Eye (tissue), 1 donor: ENCODE measurements around the gene WIZ.

Experiments used
- DNase-seq: peaks from one replicate; pipeline ENCODE4 v3.0.0-alpha.2; 2015

WIZ gene

DNA sequence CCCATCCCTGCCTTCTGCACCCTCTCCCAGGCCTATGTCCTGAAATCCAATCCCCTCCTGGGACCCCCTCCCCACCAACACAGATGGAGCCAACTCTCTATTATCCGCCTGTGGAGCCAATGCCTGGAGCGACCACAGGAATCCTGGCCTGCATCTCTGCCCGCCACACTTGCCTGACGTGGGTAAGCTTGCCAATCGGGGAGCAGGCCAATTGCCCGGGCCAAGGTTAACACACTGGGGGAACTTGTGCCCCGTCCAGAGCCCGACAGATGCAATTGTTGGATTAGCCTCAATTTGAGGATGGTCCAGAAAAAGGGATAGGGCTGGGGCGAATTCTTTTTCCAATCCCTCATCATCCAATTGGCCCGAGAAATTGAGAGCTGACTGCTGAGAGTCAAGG, 5.9 kb downstream of the WIZ start:
- no peak for DNase-seq

DNA sequence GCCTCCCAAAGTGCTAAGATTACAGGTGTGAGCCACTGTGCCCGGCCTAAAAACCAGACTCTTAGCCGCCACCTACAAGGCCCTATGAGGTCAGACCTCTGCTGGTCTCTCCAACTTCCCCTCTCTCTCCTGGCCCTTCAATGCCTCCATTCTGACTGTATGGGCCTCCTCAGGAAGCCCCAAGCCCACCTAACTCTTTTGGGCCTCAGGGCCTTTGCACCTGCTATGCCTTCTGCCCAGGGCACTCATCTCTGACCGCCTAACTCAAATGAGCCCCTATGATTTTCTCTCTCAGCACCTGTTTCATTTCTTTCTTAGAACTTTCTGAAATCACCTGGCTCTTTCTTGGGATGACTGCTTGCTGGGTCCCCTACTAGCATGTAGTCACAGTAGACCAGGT, 6.4 kb downstream of the WIZ start:
- no peak for DNase-seq

DNA sequence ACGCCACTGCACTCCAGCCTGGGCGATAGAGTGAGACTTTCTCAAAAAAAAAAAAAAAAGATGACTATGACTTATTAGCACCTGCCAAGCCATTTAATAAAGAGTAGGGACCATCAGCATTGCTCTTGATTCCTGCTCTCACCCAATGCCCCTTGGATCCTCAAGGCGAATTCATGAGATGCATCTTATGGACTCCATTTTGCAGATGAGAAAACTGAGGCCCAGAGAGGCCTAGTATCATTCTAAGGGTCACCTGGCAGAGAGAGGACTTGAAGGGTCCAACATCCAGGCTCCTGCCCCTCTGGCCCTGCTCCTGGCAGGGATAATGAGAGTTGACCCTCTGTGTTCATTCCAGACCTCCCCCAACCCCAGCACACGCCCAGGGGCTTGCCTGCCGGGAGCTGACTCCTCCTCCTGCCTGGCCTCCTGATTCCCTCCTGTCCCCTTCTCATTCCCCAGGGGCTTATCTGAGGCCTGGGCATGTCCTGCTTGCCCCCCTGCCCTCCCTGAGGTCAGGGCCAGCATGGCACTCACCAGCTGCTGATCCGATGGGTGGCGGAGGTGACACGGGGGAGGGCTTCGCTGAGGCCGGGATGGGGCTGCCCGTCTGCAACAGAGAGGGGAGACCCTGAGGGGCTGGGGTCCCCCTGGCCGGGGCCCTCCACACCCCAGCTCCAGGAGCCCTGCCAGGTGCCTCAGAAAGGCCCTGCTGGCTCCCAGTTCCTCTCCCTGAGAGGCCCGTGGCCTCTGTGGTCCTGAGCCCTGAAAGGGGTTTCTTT, 7.4 kb downstream of the WIZ start:
- no peak for DNase-seq

DNA sequence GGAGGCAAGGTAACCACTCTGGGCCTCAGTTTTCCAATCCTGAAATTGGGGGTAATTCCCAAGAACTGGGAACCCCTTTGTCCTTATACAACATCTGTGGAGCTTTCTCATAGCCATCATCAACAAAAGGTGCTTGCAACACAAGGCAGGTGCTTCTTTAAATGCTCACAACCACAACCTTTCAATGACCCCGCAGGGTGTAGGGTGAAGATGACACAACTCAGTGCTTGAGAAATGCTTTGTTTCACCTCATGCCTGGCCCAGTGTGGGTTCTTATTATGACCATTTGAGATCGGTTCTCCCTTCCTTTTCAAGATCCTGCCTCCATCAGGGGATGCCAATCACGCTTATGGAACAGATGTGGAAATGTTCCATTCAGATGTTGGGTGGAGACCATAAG, 8.4 kb downstream of the WIZ start:
- no peak for DNase-seq

DNA sequence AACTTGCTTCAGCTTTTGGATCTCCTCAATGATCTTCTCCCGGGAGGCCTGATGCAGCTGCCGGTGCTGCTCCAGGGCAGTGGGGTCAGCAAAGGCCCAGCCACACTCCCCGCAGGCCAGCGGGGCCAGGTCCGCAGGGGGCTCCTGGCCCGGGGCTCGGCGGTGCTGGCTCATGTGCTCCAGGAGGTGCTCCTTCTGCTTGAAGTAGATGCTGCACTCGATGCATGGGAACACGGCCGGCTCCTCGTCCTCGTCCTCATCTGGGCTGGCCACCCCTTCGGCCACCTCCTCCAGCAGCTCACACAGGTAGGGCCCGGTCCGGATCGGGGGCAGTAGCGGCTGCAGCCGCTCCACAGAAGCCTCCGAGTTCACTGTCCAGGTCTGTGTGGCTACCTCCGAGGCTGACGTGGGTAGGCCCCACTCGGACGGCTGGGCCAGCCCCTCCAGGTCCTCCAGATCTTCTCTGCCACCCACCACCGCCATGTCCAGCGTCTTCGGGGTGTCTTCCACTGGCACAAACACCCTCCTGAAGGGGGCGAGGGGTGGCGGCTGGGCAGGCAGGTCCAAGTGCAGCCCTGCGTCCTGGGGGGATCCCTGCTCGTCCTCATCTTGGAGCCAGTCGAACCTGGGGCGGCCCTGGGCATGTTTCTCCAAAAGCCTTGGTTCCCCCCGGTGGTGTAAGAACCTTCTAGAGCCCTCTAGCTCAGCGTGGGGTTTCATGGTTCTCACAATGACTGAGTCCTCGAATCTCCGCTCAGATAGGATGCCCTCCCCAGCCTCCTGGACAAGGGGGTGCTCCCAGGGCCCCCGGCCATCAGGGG, 9.7 kb downstream of the WIZ start:
- no peak for DNase-seq

DNA sequence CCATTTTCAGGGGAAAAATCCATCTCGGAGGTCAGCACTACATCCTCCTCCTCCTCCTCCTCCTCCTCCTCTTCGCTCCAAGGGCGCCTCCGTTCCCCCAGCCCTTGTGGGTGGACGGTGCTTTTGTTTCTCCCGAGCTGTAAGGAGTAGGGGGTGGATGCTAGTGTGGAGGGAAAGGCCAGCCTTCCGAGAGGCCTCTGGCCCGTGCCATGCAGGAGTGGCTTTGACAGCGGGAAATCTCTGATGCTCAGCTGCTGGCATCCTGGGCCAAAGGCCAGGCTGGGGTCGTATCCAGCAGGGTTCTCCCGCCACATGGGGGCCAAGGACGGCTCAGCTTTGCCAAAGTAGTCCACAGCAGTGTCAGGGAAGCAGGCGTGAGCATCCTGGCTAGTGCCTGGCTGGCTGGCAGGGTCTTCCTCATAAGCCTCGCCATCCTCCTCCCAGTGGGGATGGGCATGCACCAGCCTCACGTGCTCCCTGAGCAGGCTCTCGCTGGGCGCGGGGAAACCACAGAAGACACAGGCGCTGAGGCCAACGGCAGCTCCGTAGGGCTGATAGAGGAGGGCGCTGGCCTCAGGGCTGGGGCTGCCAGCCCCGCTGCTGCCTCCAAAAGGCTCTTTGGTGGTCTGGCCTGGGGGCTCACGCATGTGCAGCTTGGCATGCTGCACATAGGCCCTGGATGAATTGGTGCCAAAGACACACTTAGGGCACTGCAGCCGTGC, 10.5 kb downstream of the WIZ start:
- no peak for DNase-seq

DNA sequence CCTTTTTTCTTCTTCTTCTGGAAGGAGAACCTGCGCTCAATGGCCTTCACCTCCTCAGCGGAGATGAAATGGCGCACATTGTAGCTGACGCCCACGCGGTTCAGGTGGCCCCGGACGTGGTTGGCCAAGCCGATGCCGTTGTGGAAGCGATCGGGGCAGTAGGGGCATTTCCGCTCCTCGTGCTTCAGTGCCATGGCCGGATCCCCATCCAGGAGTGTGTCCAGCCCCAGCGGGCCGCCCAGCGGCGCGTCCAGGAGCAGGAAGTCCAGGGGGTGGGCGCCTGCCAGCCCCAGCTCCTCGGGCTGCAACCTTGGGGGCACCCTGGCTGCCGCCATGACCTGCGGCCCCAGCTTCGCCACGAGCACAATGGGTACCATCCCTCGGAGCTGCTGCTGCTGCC, 11.2 kb downstream of the WIZ start:
- no peak for DNase-seq

DNA sequence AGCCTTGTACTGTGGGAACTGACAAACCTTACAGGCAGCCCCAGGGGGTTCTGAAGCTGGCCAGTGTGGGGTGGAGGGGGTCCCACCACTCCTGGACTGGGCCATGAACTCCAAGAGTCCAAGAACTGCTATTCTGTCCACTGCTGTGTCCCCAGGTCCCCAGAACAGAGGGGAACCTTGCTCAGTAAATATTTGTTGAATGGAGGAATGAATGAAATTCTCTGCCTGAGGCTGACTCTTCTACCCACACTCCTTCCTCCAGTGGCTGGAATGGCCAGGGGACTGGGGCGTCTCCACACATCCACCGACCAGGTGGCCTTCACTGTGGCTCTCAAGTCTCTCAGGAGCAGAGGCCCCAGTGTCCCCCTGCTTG, 11.6 kb downstream of the WIZ start:
- DNase-seq: no peak

DNA sequence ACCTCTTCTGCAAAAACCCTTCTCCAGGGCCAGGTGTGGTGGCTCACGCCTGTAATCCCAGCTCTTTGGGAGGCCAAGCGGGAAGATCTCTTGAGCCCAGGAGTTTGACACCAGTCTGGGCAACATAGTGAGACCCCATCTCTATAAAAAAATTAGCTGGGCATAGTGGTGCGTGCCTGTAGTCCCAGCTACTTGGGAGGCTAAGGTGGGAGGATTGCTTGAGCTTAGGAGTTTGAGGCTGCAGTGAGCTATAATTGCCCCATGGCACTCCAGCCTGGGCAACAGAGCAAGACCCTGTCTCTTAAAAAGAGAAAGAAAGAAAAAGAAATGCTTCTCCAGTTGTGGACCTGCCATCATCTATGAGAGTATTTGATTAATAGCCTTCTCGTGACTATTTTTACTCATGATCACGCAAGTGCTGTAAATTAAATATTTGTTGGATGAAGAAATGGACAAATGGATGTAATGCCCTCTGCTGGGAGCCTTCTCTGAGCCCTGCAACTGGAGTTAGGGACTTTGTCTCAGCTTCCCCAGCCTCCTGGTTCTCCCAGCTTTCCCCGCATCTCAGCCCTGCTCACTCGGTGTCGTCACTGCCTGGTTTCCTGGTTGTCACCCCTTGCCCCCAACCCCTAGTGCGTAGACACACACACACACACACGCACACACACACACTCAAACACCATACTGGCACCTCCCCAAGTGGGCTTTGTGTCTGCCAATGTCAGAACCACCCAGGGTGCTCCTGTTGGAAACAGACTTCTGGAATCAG, 12.2 kb downstream of the WIZ start:
- no peak for DNase-seq

DNA sequence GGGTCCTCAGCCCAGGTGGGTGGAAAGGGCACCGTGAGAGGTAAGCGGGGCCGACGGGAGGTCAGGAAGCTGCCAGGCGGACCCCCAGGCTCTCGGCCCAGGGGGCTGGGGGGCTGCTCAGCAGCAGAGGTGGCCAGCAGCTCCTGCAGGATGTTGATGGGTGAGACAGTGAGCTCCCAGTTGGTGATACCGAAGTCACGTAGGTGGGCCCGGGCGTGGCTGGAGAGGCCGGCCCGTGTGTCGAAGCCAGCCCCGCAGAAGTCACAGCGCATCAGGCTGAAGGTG, 13.0 kb downstream of the WIZ start:
- DNase-seq: no peak

DNA sequence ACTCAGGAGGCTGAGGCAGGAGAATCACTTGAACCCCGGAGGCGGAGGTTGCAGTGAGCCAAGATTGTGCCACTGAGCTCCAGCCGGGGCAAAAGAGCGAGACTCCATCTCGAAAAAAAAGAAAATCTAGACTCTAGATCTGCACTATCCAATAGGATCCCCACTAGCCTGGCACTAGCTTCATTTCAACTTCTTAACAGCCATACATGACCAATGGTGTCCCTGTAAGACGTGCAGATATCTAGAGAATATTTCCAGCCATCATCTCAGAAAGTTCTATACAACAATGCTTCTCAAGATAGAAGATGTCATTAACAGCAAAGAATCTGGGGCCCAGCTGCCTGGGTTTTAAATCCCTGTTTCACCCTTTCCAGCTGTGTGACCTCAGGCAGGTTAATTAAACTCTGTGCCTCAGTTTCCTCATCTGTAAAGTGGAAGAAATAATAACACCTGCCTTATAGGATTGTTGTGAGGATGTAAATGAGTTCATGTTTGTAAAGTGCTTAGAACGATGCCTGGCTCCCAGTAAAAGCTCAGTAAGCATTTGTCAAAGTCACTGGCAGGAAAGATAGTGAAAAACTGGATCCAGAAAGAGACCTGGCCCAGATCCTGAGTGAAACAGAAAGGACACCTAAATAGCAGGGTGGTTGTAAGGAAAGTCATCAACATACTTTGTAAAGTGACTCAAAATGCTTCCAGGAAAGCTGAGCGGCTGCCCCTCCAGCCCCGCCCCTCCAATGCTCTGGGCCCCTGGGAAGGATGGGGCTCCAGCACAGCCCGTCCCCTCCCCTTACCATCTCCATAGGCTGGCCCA, 13.5 kb downstream of the WIZ start:
- no peak for DNase-seq

DNA sequence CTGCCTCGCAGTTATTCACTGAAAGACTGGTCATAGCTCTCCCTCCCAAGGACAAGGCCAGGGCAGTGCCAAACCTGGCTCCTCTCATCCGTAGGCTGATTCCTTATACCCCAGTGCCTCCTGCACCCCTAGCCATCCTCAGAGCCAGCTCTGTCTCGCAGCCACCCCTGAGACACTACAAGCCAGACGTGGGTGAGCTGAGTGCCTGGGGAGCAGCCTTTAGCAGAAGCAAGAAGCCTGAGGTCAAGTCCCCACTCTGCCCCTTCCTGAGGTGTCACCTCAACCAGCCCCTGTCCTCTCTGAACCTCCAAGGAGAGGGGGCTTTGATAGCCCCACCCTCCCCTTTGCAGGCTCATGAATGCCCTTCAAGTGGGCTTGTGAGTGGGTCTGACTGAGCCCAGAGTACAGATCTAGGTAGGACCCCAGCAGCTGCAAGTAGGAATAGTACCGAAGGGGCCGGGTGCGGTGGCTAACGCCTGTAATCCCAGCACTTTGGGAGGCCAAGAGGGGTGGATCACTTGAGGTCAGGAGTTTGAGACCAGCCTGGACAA, 16.2 kb downstream of the WIZ start:
- DNase-seq: no peak

DNA sequence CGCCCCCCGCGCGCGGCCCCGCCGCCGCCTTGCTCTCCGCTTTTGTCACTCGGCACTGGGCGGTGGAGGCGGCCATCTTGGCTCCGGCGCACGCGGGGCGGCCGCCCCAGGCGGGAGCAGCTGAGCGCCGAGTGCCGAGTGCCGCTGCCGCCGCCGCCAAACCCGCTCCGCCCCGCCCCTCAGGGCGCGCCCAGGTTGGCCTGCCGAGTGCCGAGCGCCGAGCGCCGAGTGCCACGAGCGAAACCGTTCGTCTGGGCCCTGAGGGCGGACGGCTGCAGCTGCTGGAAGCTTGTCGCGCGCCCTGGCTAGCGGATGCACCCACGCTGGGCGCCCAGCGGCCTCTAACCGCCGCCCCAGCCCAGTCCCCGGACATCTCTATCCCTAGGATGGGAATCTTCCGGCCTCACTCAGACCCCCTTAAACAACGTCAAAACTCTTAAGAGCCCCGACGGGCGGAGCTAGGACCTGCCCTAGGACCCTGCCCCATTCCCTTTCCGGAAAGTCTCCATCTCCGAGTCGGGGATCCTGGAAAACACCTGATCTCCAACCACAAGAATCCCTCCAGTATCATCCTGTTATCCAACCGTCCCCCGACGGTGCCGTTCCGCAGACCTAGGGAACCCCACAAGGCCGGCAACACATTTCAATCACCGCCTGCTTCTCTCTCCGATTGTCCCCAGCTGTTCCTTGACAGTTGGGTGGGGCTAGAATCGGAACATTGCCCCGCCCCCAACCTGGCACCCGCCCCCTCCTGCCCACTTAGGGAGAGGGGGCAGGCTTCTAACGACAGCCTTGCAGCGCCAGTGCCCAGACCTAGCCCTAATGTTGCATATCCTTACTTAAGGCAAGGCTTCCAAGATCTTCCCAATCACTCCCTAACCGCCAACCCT, 16.9 kb downstream of the WIZ start:
- DNase-seq: peak; percentile 96

DNA sequence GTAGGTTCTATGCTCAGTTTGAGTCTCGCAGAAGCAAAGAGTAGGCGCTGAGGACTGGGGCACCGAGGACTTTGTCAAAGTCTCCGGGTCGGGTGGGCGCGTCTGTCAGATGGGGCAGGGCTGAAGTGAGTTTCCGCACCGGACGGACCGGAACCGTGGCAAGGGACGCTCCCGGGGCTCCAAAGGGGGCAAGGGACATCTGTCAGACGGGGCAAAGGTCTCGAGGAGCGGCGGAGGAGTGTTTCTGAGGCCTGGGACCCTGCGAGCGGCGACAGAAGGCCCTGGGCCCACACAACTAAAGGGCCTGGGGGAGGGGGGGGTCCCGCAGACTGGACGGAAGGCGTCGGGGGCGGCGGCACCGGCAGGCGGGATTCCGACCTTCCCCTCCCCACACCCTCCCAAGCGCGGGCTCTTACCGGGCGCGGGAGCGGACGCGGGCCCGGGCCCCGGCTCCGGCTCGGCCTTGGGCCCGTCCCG, 17.7 kb downstream of the WIZ start:
- DNase-seq: peak; percentile 21

DNA sequence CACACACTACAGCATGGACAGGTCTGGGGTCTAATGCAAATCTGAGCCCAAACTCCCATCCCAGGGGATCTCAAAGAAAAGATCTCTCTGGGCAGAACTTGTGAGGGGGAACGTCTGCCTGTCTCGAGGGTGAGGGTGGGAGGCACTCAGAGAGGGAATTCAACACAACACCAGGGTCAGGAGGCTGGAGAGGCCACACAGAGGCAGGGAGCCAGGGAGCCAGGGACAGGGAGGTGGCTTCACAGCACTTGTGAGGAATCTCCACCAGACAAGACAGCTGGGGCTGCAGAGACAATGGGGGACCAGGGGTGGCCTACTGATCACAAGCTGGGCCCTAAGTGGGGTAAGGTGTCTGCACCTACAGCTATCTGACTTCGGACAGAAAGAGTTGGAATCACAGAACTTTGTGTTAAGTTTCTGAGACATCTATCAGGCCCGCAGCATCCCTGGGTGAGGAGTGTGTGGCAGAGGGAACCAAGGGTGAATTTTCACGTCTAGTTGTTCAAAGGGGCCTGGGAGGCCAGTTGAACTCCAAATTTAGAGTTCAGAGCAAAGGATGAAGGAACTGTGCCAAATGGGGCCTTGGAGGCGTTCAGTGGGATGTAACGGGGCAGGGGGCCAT, 18.2 kb downstream of the WIZ start:
- no peak for DNase-seq

DNA sequence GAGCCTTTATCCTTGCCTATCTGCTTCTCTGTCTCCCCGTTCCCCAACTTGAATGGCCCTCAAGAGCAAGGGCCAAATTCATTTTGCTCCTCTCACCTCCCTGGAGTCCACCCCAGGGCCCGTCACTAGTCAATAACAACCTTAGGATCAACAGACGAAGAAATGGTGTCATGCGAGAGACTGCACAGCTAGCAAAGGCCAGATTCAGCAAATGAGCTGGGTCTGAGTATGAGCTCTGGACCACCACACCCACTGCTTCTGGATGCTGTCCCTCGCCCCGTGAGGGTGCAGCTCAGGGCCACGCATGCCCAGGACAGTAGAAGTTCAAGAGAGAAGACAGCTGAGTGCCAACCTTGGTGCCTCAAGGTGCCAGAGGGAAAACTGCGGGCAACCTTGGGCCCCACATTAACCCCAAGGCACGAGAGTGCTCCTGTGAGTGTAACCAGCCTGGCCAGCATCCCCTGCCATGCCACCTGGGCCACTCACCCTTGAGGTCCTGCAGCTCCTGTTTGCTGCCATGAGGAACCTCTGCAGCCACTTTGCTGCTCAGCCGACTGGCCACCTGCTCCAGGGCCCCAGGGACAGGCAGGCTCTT, 19.1 kb downstream of the WIZ start:
- no peak for DNase-seq

DNA sequence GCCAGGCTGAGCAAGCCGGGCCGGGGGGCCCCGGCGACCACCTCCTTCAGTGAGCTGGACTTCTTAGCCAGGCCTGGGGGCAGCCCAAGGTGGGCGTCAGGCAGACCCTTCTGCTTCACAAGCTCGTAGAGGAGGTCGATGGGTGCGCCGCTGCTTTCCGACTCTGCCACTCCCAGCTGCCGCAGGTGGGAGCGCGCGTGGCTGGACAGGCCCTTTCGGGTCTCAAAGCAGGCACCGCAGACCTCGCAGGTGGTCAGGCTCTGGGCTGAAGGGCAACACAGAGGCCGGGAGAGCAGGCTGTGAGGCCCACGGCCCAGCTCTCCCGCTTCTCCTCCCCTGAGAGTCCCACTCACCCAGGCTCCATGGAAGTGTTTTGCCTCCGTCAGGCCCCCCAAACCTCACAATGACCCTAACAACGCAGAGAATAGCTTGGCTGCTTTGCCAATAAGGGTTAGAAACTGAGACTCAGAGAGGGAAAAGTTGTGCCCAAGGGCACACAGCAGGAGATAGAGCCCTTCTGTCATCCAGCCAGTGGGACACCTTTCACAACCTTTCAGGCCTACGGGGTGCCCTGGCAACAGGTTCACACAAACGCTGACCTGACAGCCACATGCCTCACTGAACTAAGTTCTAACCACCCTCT, 19.8 kb downstream of the WIZ start:
- no peak for DNase-seq

DNA sequence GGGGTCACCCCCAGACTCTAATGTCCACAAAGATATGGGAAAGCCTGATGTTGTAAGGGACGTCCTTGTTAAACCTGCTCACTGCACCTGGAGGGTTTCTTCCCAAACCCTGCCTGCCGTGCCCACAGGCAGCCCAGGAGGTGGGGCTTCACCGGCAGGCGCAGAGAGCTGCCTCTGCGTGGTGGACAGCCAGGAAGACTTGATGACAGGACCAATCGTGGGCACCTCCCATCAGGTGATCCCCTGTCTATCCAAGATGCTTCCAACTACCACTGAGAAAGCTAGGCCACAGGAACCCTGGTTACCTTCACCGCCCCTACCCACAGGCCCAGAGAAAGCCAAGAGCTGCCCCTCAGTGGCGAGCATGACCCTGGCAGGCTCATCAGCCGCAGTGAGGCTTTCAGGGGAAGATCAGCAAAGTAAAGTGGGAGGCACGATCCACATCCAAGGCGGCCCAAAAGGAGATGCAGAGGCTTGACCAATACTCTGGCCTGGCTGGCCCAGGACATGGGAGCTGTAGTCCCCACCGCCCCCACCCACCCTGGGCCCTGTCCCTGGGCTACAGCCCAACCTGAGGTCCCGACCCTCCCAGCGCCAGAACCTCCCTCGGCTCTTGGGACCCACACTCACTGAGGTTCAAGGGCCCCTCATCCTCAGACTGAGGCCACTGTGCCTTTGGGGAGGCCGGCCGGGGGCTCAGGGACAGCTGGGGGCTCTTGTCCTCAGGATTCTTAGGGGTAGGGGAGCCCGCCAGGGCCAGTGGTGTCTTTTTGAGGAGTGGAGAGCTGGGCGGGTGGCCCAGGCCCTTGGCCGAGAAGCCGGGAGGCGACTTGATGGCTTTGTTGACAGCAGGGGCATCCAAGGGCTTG, 20.6 kb downstream of the WIZ start:
- no peak for DNase-seq
